Panc1 (cell line): ENCODE results near the gene CCDC182.

ENCODE experiments used
- CTCF ChIP-seq: fragments of 450-650 bp; IDR thresholded peaks from 2 replicates; pipeline ENCODE4 v1.5.1; 2017; ENCODE audit warnings: mild to moderate bottlenecking
- POLR2AphosphoS5 ChIP-seq: IDR thresholded peaks from 2 replicates; pipeline ENCODE4 v1.6.1; 2012; ENCODE audit warnings: mild to moderate bottlenecking, low read depth, low read length, moderate library complexity
- TCF7L2 ChIP-seq: IDR thresholded peaks from 2 replicates; pipeline ENCODE4 v1.6.1; 2011; ENCODE audit warnings: mild to moderate bottlenecking, low read depth, low read length, inconsistent platforms
- TF ChIP-seq, protein P1 (sequence below), 2 experiments: IDR thresholded peaks; 2 replicates each; pipeline ENCODE4 v1.6.1; 2011 to 2012; ENCODE audit warnings: low read depth in 2 of 2, control low read depth in 1 of 2, low read length in 1 of 2, mild to moderate bottlenecking in 1 of 2, moderate library complexity in 1 of 2; ENCODE audit not compliant: insufficient read depth in 1 of 2

DNA sequence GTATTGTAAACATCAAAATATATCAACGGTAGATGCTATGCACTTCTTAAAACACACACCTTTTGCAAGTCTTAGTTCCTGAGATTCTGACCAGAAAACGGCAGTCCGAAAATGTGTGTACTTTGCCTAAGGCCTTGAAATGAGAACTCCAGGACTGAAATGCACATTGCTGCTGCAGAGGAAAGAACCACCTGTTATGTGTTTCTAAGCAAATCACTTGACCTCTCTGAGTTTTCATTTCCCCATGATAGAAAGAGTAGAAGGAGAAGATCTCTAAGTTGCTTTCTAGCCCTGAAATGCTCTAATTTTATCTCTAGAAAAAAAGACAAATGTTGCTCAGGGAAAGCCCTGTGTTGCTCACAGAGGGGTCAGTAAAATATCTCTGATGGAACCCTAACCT, 9.9 kb downstream of the CCDC182 start:
- TF ChIP-seq CTCF (no peak), TCF7L2 (no peak), POLR2AphosphoS5 (no peak)
- TF ChIP-seq, protein P1, sequence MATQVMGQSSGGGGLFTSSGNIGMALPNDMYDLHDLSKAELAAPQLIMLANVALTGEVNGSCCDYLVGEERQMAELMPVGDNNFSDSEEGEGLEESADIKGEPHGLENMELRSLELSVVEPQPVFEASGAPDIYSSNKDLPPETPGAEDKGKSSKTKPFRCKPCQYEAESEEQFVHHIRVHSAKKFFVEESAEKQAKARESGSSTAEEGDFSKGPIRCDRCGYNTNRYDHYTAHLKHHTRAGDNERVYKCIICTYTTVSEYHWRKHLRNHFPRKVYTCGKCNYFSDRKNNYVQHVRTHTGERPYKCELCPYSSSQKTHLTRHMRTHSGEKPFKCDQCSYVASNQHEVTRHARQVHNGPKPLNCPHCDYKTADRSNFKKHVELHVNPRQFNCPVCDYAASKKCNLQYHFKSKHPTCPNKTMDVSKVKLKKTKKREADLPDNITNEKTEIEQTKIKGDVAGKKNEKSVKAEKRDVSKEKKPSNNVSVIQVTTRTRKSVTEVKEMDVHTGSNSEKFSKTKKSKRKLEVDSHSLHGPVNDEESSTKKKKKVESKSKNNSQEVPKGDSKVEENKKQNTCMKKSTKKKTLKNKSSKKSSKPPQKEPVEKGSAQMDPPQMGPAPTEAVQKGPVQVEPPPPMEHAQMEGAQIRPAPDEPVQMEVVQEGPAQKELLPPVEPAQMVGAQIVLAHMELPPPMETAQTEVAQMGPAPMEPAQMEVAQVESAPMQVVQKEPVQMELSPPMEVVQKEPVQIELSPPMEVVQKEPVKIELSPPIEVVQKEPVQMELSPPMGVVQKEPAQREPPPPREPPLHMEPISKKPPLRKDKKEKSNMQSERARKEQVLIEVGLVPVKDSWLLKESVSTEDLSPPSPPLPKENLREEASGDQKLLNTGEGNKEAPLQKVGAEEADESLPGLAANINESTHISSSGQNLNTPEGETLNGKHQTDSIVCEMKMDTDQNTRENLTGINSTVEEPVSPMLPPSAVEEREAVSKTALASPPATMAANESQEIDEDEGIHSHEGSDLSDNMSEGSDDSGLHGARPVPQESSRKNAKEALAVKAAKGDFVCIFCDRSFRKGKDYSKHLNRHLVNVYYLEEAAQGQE (IDR thresholded peaks at IDR 0.05; ENCODE audit: insufficient read depth in 1 of 2, low read depth in 2 of 2, low read length in 1 of 2): no peak
